HEK293T (cell line): Measurements from ENCODE around the gene LRRK1.

ENCODE experiments used
- BHLHE40 ChIP-seq: fragments of 450-650 bp; IDR thresholded peaks from 2 replicates; pipeline ENCODE4 v1.6.1; 2016; ENCODE audit warnings: mild to moderate bottlenecking, moderate library complexity, borderline replicate concordance
- FOXK2 ChIP-seq: fragments of 450-650 bp; IDR thresholded peaks from 2 replicates; pipeline ENCODE4 v1.6.1; 2016; ENCODE audit warnings: mild to moderate bottlenecking
- FOXM1 ChIP-seq: fragments of 450-650 bp; IDR thresholded peaks from 2 replicates; pipeline ENCODE4 v1.6.1; 2017; ENCODE audit warnings: mild to moderate bottlenecking, borderline replicate concordance
- SP1 ChIP-seq: fragments of 450-650 bp; IDR thresholded peaks from 2 replicates; pipeline ENCODE4 v1.6.1; 2017

- TF ChIP-seq FOXK2 (no peak), FOXM1 (no peak), BHLHE40 (no peak), SP1 (no peak)
Observed at GRCh38 chr15:101020451-101020850, 101.3 kb downstream of the LRRK1 start.
